ENCODE results near the gene AHSG. TPM values are rescaled to one million over a fixed set of nuclear protein-coding genes. Genes with fewer than 3 reads are reported as not detected.

AHSG gene
- total RNA-seq, 2 experiments from 2014 or later = not detected

GRCh38 chr3:186653984-186654383, 41.1 kb downstream of the AHSG start:
- no peaks in the 10 kb centered on the region for H3K36me3 Mint-ChIP-seq (ENCODE audit: low read depth)
- no peak for DNase-seq
- intact Hi-C loops (cut with micrococcal nuclease) = no loop called here
- H3K4me3 Mint-ChIP-seq = no peak overlapping the region
- no peaks in the 10 kb centered on the region for H3K4me1 Mint-ChIP-seq (ENCODE audit: low read depth)
- no peak for ATAC-seq
- H3K9me3 Mint-ChIP-seq = no peaks in the 10 kb centered on the region
- CTCF ChIA-PET = no interaction called here
- no peak for TF ChIP-seq CTCF (IDR thresholded peaks at IDR 0.05)
- POLR2A ChIA-PET = no interaction called here
- H3K27ac Mint-ChIP-seq = no peak overlapping the region
- H3K27me3 Mint-ChIP-seq = peaks cover 15% of the 10 kb centered on the region

GRCh38 chr3:186663361-186664118, 50.7 kb downstream of the AHSG start:
- no peaks in the 10 kb centered on the region for H3K36me3 Mint-ChIP-seq (ENCODE audit: low read depth)
- DNase-seq (no peak), ATAC-seq (no peak)
- no peak for TF ChIP-seq CTCF (IDR thresholded peaks at IDR 0.05)
- peaks cover 12% of the 10 kb centered on the region for H3K27me3 Mint-ChIP-seq
- POLR2A ChIA-PET = no interaction called here
- intact Hi-C loops (cut with micrococcal nuclease) = no loop called here
- H3K4me1 Mint-ChIP-seq (ENCODE audit: low read depth) = no peaks in the 10 kb centered on the region
- H3K4me3 Mint-ChIP-seq = no peak overlapping the region
- CTCF ChIA-PET = no interaction called here
- no peaks in the 10 kb centered on the region for H3K9me3 Mint-ChIP-seq
- no peak overlapping the region for H3K27ac Mint-ChIP-seq

- DNase-seq (no peak), ATAC-seq (no peak)
- peaks cover 12% of the 10 kb centered on the region for H3K27me3 Mint-ChIP-seq
- intact Hi-C loops (cut with micrococcal nuclease) = no loop called here
- H3K27ac Mint-ChIP-seq = no peak overlapping the region
- H3K36me3 Mint-ChIP-seq (ENCODE audit: low read depth) = no peaks in the 10 kb centered on the region
- ChIA-PET POLR2A (no interaction called here), CTCF (no interaction called here)
- no peaks in the 10 kb centered on the region for H3K9me3 Mint-ChIP-seq
- peaks cover 2% of the 10 kb centered on the region for H3K4me1 Mint-ChIP-seq (ENCODE audit: low read depth)
- TF ChIP-seq CTCF (IDR thresholded peaks at IDR 0.05) = no peak
- H3K4me3 Mint-ChIP-seq = no peak overlapping the region
Measured at GRCh38 chr3:186664119-186664495, 51.2 kb downstream of the AHSG start.

- ATAC-seq (no peak), DNase-seq (no peak)
- Mint-ChIP-seq H3K4me3 (no peak overlapping the region), H3K27me3 (peaks cover 11% of the 10 kb centered on the region), H3K27ac (no peak overlapping the region), H3K36me3 (ENCODE audit: low read depth) (no peaks in the 10 kb centered on the region), H3K9me3 (no peaks in the 10 kb centered on the region), H3K4me1 (ENCODE audit: low read depth) (peaks cover 6% of the 10 kb centered on the region)
- intact Hi-C loops (cut with micrococcal nuclease) = no loop called here
- POLR2A ChIA-PET = no interaction called here
- no peak for TF ChIP-seq CTCF (IDR thresholded peaks at IDR 0.05)
- CTCF ChIA-PET = no interaction called here
Measured at GRCh38 chr3:186664506-186664905, 51.6 kb downstream of the AHSG start.

GRCh38 chr3:186665625-186666188, 52.8 kb downstream of the AHSG start, which contains the start of gene HRG:
TSS of gene HRG (plus strand) at chr3:186666014. CDS start at chr3:186666032, 18 bp downstream.
- H3K4me3 Mint-ChIP-seq = no peak within 1 kb of the TSS
- peaks cover 10% of the 10 kb centered on the region for H3K27me3 Mint-ChIP-seq
- no peaks in the 10 kb centered on the region for H3K9me3 Mint-ChIP-seq
- ATAC-seq = no peak
- no peak for TF ChIP-seq CTCF (IDR thresholded peaks at IDR 0.05)
- POLR2A ChIA-PET = no interaction called here
- CTCF ChIA-PET = no interaction called here
- intact Hi-C loops (cut with micrococcal nuclease) = no loop called here
- DNase-seq = no peak
- H3K36me3 Mint-ChIP-seq (ENCODE audit: low read depth) = no peaks in the 10 kb centered on the region
- H3K27ac Mint-ChIP-seq = no peak within 1 kb of the TSS
- H3K4me1 Mint-ChIP-seq (ENCODE audit: low read depth) = peaks cover 13% of the 10 kb centered on the region

Data from activated CD8-positive, alpha-beta T cell treated with anti-CD3 and anti-CD28 coated beads for 36 hours (primary cell).